Stimulated activated CD4-positive, alpha-beta T cell treated with anti-CD3 and anti-CD28 coated beads, Interleukin-4, amount 100 ng/mL, for 24 hours (primary cell): ENCODE data around the gene INAFM1.
A peak's percentile ranks its signal among the peaks of the same experiment; 100 is the strongest.
"Not testable (repeated sequence)": the region's sequence is repeated elsewhere in the genome, so short reads cannot be mapped to it uniquely, and the experiment has no call there.

Source experiments
- DNase-seq: peaks from one replicate; pipeline ENCODE4 v3.0.0-alpha.2; 2020

Gene INAFM1

GRCh38 chr19:47270408-47270807, 4.3 kb upstream of the INAFM1 start:
- no peak for DNase-seq

- no peak for DNase-seq
Measured at GRCh38 chr19:47271949-47272348, 2.7 kb upstream of the INAFM1 start.

GRCh38 chr19:47272448-47273312, 2.0 kb upstream of the INAFM1 start:
- DNase-seq: no peak

- peak; percentile 90 for DNase-seq
Measured at GRCh38 chr19:47273313-47274070, 1.2 kb upstream of the INAFM1 start.

- DNase-seq: no peak
Measured at GRCh38 chr19:47274891-47275761, 441 bp downstream of the INAFM1 start.

- no peak for DNase-seq
Measured at GRCh38 chr19:47275791-47276461, 1.2 kb downstream of the INAFM1 start.

GRCh38 chr19:47276513-47276912, 1.8 kb downstream of the INAFM1 start:
- not testable (repeated sequence) for DNase-seq

- DNase-seq: peak; percentile 64
Measured at GRCh38 chr19:47280183-47280797, 5.6 kb downstream of the INAFM1 start.

GRCh38 chr19:47283405-47284059, 8.8 kb downstream of the INAFM1 start:
- DNase-seq: no peak

- peak; percentile 72 for DNase-seq
Measured at GRCh38 chr19:47284324-47284899, 9.7 kb downstream of the INAFM1 start.

- peak; percentile 88 for DNase-seq
Measured at GRCh38 chr19:47296036-47296435, 21.4 kb downstream of the INAFM1 start.

GRCh38 chr19:47300867-47301266, 26.2 kb downstream of the INAFM1 start:
- DNase-seq: not testable (repeated sequence)

- no peak for DNase-seq
Measured at GRCh38 chr19:47302249-47302648, 27.6 kb downstream of the INAFM1 start.

- DNase-seq: no peak
Measured at GRCh38 chr19:47303966-47304365, 29.3 kb downstream of the INAFM1 start.

GRCh38 chr19:47305309-47305751, 30.6 kb downstream of the INAFM1 start:
- DNase-seq: peak; percentile 60

GRCh38 chr19:47306303-47306702, 31.6 kb downstream of the INAFM1 start:
- DNase-seq: no peak

- DNase-seq: no peak
Measured at GRCh38 chr19:47309038-47309437, 34.4 kb downstream of the INAFM1 start.

GRCh38 chr19:47309608-47310007, 34.9 kb downstream of the INAFM1 start, which contains the start of gene C5AR1:
TSS of gene C5AR1 (plus strand) at chr19:47309861. CDS start at chr19:47309896, 35 bp downstream.
- DNase-seq: no peak

GRCh38 chr19:47310323-47310722, 35.6 kb downstream of the INAFM1 start:
- no peak for DNase-seq

GRCh38 chr19:47310819-47311218, 36.1 kb downstream of the INAFM1 start:
- DNase-seq: no peak
